ENCODE results near the gene SPAG5. TPM values are rescaled to one million over a fixed set of nuclear protein-coding genes. Genes with fewer than 3 reads are reported as not detected.

Gene SPAG5
- total and polyA plus RNA-seq, 2 experiments from 2014 or later = 27.0 to 52.7 TPM

- H3K36me3 ChIP-seq = no peaks in the 10 kb centered on the region
- no peak overlapping the region for H3K4me3 ChIP-seq
- peaks cover 14% of the 10 kb centered on the region for H3K4me1 ChIP-seq (ENCODE audit: low read depth)
- TF ChIP-seq, protein P1, sequence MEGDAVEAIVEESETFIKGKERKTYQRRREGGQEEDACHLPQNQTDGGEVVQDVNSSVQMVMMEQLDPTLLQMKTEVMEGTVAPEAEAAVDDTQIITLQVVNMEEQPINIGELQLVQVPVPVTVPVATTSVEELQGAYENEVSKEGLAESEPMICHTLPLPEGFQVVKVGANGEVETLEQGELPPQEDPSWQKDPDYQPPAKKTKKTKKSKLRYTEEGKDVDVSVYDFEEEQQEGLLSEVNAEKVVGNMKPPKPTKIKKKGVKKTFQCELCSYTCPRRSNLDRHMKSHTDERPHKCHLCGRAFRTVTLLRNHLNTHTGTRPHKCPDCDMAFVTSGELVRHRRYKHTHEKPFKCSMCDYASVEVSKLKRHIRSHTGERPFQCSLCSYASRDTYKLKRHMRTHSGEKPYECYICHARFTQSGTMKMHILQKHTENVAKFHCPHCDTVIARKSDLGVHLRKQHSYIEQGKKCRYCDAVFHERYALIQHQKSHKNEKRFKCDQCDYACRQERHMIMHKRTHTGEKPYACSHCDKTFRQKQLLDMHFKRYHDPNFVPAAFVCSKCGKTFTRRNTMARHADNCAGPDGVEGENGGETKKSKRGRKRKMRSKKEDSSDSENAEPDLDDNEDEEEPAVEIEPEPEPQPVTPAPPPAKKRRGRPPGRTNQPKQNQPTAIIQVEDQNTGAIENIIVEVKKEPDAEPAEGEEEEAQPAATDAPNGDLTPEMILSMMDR (IDR thresholded peaks at IDR 0.05; ENCODE audit: low read depth, low read length) = no peak
- H3K27me3 ChIP-seq = no peaks in the 10 kb centered on the region
- no peaks in the 10 kb centered on the region for H3K9me3 ChIP-seq (ENCODE audit: low read depth)
- H3K27ac ChIP-seq = no peak overlapping the region
- DNase-seq (ENCODE audit: low read depth in 1 of 2, low spot score in 1 of 2) = no peak
Observed at GRCh38 chr17:28569446-28569845, 29.4 kb downstream of the SPAG5 start.

DNA sequence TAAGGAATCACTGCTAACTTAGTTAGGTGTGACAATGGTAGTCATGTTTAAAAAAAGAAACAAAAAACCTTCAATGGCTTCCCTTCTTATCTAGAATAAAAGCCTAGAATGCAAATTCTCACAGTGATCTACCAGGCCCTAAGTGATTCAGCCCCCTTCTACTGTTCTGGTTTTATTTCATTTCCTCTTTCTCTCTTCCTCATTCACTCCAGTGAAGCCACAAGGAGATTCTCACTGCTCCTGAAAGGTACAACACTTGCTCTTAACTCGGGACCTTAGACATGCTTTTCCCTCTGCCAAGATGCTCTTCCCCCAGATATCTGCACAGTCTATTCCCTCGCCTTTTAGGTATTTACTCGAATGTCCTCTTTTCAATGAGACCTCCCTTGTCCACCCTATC lies 31.2 kb downstream of the SPAG5 start:
- no peak overlapping the region for H3K27ac ChIP-seq
- H3K36me3 ChIP-seq = no peaks in the 10 kb centered on the region
- H3K4me1 ChIP-seq (ENCODE audit: low read depth) = peaks cover 14% of the 10 kb centered on the region
- TF ChIP-seq, protein P1 (IDR thresholded peaks at IDR 0.05; ENCODE audit: low read depth, low read length) = no peak
- no peak overlapping the region for H3K4me3 ChIP-seq
- H3K9me3 ChIP-seq (ENCODE audit: low read depth) = no peaks in the 10 kb centered on the region
- no peaks in the 10 kb centered on the region for H3K27me3 ChIP-seq
- DNase-seq (ENCODE audit: low read depth in 1 of 2, low spot score in 1 of 2) = no peak

DNA sequence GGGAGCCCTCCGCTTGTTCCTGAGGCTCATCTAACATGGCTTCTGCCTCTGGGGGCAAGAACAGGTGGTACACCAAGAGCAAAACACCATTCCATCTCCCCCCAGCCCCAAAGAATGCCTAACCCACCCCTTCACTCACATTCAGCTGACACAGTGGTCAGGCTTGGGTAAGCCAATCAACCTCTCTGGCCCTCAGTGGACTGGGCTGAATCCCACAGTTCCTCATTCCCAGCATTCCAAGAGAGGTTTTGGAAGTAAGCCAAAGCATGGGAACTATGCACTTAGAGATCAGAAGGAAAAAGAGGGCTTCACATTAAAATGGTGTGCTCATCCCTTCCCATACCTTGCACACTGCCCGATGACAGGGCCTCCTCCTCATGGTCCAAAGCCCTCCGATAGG lies 35.4 kb downstream of the SPAG5 start:
- peak; percentile 74 to 82 for DNase-seq (ENCODE audit: low read depth in 1 of 2, low spot score in 1 of 2)
- H3K27ac ChIP-seq = peak overlapping the region; percentile 91
- no peaks in the 10 kb centered on the region for H3K4me1 ChIP-seq (ENCODE audit: low read depth)
- no peaks in the 10 kb centered on the region for H3K27me3 ChIP-seq
- H3K36me3 ChIP-seq = peaks cover 6% of the 10 kb centered on the region
- TF ChIP-seq, protein P1 (IDR thresholded peaks at IDR 0.05; ENCODE audit: low read depth, low read length) = no peak
- H3K4me3 ChIP-seq = no peak overlapping the region
- no peaks in the 10 kb centered on the region for H3K9me3 ChIP-seq (ENCODE audit: low read depth)

GRCh38 chr17:28555022-28555421 lies 43.8 kb downstream of the SPAG5 start:
- TF ChIP-seq, protein P1 (IDR thresholded peaks at IDR 0.05; ENCODE audit: low read depth, low read length) = no peak
- Histone ChIP-seq H3K27ac (no peak overlapping the region), H3K4me1 (ENCODE audit: low read depth) (peaks cover 4% of the 10 kb centered on the region), H3K27me3 (no peaks in the 10 kb centered on the region), H3K4me3 (no peak overlapping the region), H3K9me3 (ENCODE audit: low read depth) (no peaks in the 10 kb centered on the region), H3K36me3 (peaks cover 29% of the 10 kb centered on the region)
- DNase-seq (ENCODE audit: low read depth in 1 of 2, low spot score in 1 of 2) = no peak

DNA sequence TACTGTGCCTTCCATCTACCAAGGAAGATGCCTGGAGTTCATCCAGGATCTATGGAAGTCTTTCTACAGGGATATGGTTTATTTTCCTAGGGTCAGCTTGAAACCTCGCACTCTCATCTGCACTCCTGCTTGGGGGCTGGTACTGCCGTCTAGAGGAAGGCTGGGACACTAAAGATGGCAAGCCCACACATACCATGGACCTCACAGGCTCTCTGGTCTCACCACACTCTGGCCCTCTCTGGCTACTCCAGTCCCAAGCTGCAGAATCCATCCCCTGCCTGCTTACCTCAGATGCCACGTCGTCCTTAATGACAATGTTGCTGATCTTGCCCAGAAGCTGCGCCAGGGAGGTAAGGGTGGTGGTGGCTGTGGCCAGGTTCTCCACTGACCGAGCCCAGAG lies 44.3 kb downstream of the SPAG5 start:
- no peak overlapping the region for H3K27ac ChIP-seq

More for the DNA sequence above, 44.3 kb downstream of the SPAG5 start:
- TF ChIP-seq, protein P1 (IDR thresholded peaks at IDR 0.05; ENCODE audit: low read depth, low read length) = no peak
- H3K36me3 ChIP-seq = peaks cover 29% of the 10 kb centered on the region
- peaks cover 4% of the 10 kb centered on the region for H3K4me1 ChIP-seq (ENCODE audit: low read depth)
- no peaks in the 10 kb centered on the region for H3K27me3 ChIP-seq
- DNase-seq (ENCODE audit: low read depth in 1 of 2, low spot score in 1 of 2) = no peak
- H3K9me3 ChIP-seq (ENCODE audit: low read depth) = no peaks in the 10 kb centered on the region
- no peak overlapping the region for H3K4me3 ChIP-seq
